Measurements from ENCODE around the gene PLOD2.

Gene PLOD2

GRCh38 chr3:146148468-146148931 is 12.5 kb downstream of the PLOD2 start:
- Histone ChIP-seq H3K4me1 (ENCODE audit: control insufficient read depth, low read length) (no peaks in the 10 kb centered on the region), H3F3A (ENCODE audit: control insufficient read depth, insufficient read depth) (no peaks in the 10 kb centered on the region)

GRCh38 chr3:146145642-146146041 is 15.3 kb downstream of the PLOD2 start:
- no peaks in the 10 kb centered on the region for H3K27me3 ChIP-seq (ENCODE audit: control insufficient read depth, low read length)
- no peaks in the 10 kb centered on the region for H3K9me3 ChIP-seq (ENCODE audit: control insufficient read depth, insufficient read depth, low read length)
- no peaks in the 10 kb centered on the region for H3K36me3 ChIP-seq (ENCODE audit: control insufficient read depth, low read length)
- TF ChIP-seq EZH2phosphoT487 (IDR thresholded peaks at IDR 0.05; ENCODE audit: borderline replicate concordance, low read length) (no peak), CTCF (IDR thresholded peaks at IDR 0.05; ENCODE audit: low read depth, low read length, poor library complexity, severe bottlenecking) (no peak)
- no peaks in the 10 kb centered on the region for H3F3A ChIP-seq (ENCODE audit: control insufficient read depth, insufficient read depth)
- H4K20me1 ChIP-seq (ENCODE audit: control insufficient read depth, insufficient read depth, low read depth, low read length) = no peaks in the 10 kb centered on the region
- H3K4me2 ChIP-seq (ENCODE audit: low read length) = no peak overlapping the region
- H3K4me3 ChIP-seq (ENCODE audit: low read length) = no peak overlapping the region
- no peak overlapping the region for H3K27ac ChIP-seq (ENCODE audit: low read depth, low read length)
- no peaks in the 10 kb centered on the region for H3K79me2 ChIP-seq (ENCODE audit: control insufficient read depth, low read length)
- H3K4me1 ChIP-seq (ENCODE audit: control insufficient read depth, low read length) = no peaks in the 10 kb centered on the region
- no peaks in the 10 kb centered on the region for H3K9me2 ChIP-seq (replicated peaks; ENCODE audit: control insufficient read depth, low read length)

More at GRCh38 chr3:146148468-146148931, 12.5 kb downstream of the PLOD2 start:
- Histone ChIP-seq H3K9me2 (replicated peaks; ENCODE audit: control insufficient read depth, low read length) (no peaks in the 10 kb centered on the region), H3K36me3 (ENCODE audit: control insufficient read depth, low read length) (no peaks in the 10 kb centered on the region), H4K20me1 (ENCODE audit: control insufficient read depth, insufficient read depth, low read depth, low read length) (no peaks in the 10 kb centered on the region), H3K4me2 (ENCODE audit: low read length) (no peak overlapping the region), H3K79me2 (ENCODE audit: control insufficient read depth, low read length) (no peaks in the 10 kb centered on the region), H3K9me3 (ENCODE audit: control insufficient read depth, insufficient read depth, low read length) (no peaks in the 10 kb centered on the region), H3K27ac (ENCODE audit: low read depth, low read length) (no peak overlapping the region), H3K27me3 (ENCODE audit: control insufficient read depth, low read length) (no peaks in the 10 kb centered on the region), H3K4me3 (ENCODE audit: low read length) (no peak overlapping the region)
- TF ChIP-seq CTCF (IDR thresholded peaks at IDR 0.05; ENCODE audit: low read depth, low read length, poor library complexity, severe bottlenecking) (no peak), EZH2phosphoT487 (IDR thresholded peaks at IDR 0.05; ENCODE audit: borderline replicate concordance, low read length) (no peak)

GRCh38 chr3:146142757-146143156 is 18.2 kb downstream of the PLOD2 start:
- no peaks in the 10 kb centered on the region for H3K79me2 ChIP-seq (ENCODE audit: control insufficient read depth, low read length)
- H3K27ac ChIP-seq (ENCODE audit: low read depth, low read length) = no peak overlapping the region
- H3K9me3 ChIP-seq (ENCODE audit: control insufficient read depth, insufficient read depth, low read length) = no peaks in the 10 kb centered on the region
- no peaks in the 10 kb centered on the region for H3F3A ChIP-seq (ENCODE audit: control insufficient read depth, insufficient read depth)
- H3K4me2 ChIP-seq (ENCODE audit: low read length) = no peak overlapping the region
- H3K27me3 ChIP-seq (ENCODE audit: control insufficient read depth, low read length) = no peaks in the 10 kb centered on the region
- no peaks in the 10 kb centered on the region for H4K20me1 ChIP-seq (ENCODE audit: control insufficient read depth, insufficient read depth, low read depth, low read length)
- H3K36me3 ChIP-seq (ENCODE audit: control insufficient read depth, low read length) = no peaks in the 10 kb centered on the region
- no peak for TF ChIP-seq CTCF (IDR thresholded peaks at IDR 0.05; ENCODE audit: low read depth, low read length, poor library complexity, severe bottlenecking)
- no peak for TF ChIP-seq EZH2phosphoT487 (IDR thresholded peaks at IDR 0.05; ENCODE audit: borderline replicate concordance, low read length)
- no peaks in the 10 kb centered on the region for H3K4me1 ChIP-seq (ENCODE audit: control insufficient read depth, low read length)
- no peaks in the 10 kb centered on the region for H3K9me2 ChIP-seq (replicated peaks; ENCODE audit: control insufficient read depth, low read length)
- no peak overlapping the region for H3K4me3 ChIP-seq (ENCODE audit: low read length)

All from DOHH2 (cell line).